ENCODE data around the gene NAV1. TPM values are rescaled to one million over a fixed set of nuclear protein-coding genes. Genes with fewer than 3 reads are reported as not detected.

Gene NAV1
- total and polyA plus RNA-seq, 9 of the 15 experiments (the other 6 are each of a cell fraction or from before 2014, with no cell fraction given) = 0.91 to 16.8 (median 3.2) TPM

DNA sequence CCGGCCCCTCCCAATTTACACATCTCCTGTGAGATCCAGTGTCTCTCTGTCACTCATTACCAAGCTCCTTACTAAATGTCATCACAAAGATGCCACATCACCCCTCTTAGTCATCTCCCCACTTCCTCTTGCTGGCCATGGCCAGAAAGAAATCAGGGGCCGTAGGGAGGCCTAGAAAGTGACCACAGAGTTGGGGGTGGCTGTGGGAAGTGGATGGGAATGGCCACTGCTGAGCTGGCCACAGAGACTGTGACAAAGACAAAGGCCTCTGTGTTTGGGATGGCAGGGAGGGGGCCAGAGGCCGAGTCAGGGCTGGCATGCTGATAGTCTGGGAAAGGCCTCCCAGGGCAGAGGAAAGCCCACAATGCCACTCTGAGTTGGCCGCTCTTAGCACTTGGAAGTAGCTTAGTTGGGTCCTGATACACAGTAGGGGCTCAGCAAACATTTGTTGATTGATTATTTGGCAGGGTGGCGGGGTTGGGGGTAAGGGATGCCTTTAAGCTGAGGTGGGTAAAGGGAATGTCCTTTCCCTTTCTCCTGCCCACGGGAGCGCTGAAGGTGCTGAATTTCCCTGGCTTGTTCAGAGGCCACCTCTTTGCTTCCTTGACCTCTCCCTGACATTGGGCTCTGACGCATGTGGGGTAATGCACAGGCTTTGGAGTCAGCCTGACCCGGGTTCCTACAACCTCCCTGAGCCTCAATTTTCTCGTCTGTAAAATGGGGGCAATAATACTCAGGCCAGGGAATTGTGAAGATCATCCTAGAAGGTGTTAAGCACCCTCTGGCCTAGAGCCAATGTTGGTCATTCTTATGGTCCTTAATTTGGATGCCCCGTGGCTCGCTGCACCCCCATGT is 13.2 kb downstream of the NAV1 start (continued):
- TF ChIP-seq, protein P1, sequence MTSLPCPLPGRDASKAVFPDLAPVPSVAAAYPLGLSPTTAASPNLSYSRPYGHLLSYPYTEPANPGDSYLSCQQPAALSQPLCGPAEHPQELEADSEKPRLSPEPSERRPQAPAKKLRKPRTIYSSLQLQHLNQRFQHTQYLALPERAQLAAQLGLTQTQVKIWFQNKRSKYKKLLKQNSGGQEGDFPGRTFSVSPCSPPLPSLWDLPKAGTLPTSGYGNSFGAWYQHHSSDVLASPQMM (CRISPR knock-in tag; IDR thresholded peaks at IDR 0.05) = no peak
- TF ChIP-seq TAF1 (IDR thresholded peaks at IDR 0.05; ENCODE audit: control insufficient read depth, extremely low read depth, insufficient read depth, low read length, severe bottlenecking) (no peak), PCBP1 (IDR thresholded peaks at IDR 0.05; ENCODE audit: low read depth, low read length, poor library complexity, severe bottlenecking) (no peak), ZNF165 (CRISPR knock-in tag; IDR thresholded peaks at IDR 0.05; ENCODE audit: borderline replicate concordance) (no peak), NR2C1 (IDR thresholded peaks at IDR 0.05) (no peak), NR2C1 (tag; IDR thresholded peaks at IDR 0.05) (peak; percentile 62; the same call in 1 of the 2 replicates), SNRNP70 (optimal IDR thresholded peaks at IDR 0.05; ENCODE audit: low read depth, low read length) (no peak), ZKSCAN1 (IDR thresholded peaks at IDR 0.05; ENCODE audit: low read depth, low read length) (no peak; the same call in 1 of the 2 replicates), KLF10 (CRISPR knock-in tag; IDR thresholded peaks at IDR 0.05) (no peak), CBFB (CRISPR knock-in tag; IDR thresholded peaks at IDR 0.05) (no peak), ZNF75A (CRISPR knock-in tag; IDR thresholded peaks at IDR 0.05) (no peak), KHSRP (IDR thresholded peaks at IDR 0.05) (no peak), JUN (IDR thresholded peaks at IDR 0.05; ENCODE audit: borderline replicate concordance, low read depth, low read length) (peak; percentile 95), JUN (CRISPR knock-in tag; IDR thresholded peaks at IDR 0.05; ENCODE audit: borderline replicate concordance) (peak; percentile 92; the same call in 1 of the 2 replicates), POLR3A (IDR thresholded peaks at IDR 0.05; ENCODE audit: borderline replicate concordance, extremely low read depth, insufficient read depth, insufficient read length) (no peak), TAF9B (IDR thresholded peaks at IDR 0.05; ENCODE audit: partially characterized antibody) (no peak), MEF2A (IDR thresholded peaks at IDR 0.05; ENCODE audit: control insufficient read depth, low read depth, low read length) (no peak), TAF7 (tag; IDR thresholded peaks at IDR 0.05) (no peak), RCOR1 (IDR thresholded peaks at IDR 0.05; ENCODE audit: borderline replicate concordance in 1 of 2, low read depth in 2 of 2, low read length in 2 of 2) (peak in 1 of 2 experiments; percentile 87; a peak in 2 of 4 replicates), EZH2 (IDR thresholded peaks at IDR 0.05; ENCODE audit: borderline replicate concordance, low read depth, low read length) (no peak), RBM22 (IDR thresholded peaks at IDR 0.05; ENCODE audit: low read depth, low read length, poor library complexity, severe bottlenecking) (no peak), HCFC1 (IDR thresholded peaks at IDR 0.05; ENCODE audit: low read depth, low read length) (no peak)
- TF ChIP-seq, protein P2, sequence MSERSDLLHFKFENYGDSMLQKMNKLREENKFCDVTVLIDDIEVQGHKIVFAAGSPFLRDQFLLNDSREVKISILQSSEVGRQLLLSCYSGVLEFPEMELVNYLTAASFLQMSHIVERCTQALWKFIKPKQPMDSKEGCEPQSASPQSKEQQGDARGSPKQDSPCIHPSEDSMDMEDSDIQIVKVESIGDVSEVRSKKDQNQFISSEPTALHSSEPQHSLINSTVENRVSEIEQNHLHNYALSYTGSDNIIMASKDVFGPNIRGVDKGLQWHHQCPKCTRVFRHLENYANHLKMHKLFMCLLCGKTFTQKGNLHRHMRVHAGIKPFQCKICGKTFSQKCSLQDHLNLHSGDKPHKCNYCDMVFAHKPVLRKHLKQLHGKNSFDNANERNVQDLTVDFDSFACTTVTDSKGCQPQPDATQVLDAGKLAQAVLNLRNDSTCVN (CRISPR knock-in tag; IDR thresholded peaks at IDR 0.05) = no peak
- TF ChIP-seq, protein P3, sequence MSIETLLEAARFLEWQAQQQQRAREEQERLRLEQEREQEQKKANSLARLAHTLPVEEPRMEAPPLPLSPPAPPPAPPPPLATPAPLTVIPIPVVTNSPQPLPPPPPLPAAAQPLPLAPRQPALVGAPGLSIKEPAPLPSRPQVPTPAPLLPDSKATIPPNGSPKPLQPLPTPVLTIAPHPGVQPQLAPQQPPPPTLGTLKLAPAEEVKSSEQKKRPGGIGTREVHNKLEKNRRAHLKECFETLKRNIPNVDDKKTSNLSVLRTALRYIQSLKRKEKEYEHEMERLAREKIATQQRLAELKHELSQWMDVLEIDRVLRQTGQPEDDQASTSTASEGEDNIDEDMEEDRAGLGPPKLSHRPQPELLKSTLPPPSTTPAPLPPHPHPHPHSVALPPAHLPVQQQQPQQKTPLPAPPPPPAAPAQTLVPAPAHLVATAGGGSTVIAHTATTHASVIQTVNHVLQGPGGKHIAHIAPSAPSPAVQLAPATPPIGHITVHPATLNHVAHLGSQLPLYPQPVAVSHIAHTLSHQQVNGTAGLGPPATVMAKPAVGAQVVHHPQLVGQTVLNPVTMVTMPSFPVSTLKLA (conservative IDR thresholded peaks at IDR 0.05) = no peak
- TF ChIP-seq, protein P4, sequence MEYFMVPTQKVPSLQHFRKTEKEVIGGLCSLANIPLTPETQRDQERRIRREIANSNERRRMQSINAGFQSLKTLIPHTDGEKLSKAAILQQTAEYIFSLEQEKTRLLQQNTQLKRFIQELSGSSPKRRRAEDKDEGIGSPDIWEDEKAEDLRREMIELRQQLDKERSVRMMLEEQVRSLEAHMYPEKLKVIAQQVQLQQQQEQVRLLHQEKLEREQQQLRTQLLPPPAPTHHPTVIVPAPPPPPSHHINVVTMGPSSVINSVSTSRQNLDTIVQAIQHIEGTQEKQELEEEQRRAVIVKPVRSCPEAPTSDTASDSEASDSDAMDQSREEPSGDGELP (CRISPR knock-in tag; IDR thresholded peaks at IDR 0.05; ENCODE audit: borderline replicate concordance) = 0 out of 2 replicates have a peak, but pooled peaks have one; percentile 19

All from K562 (cell line).